HepG2 (cell line): Measurements from ENCODE around the gene GRIFIN. TPM values are rescaled to one million over a fixed set of nuclear protein-coding genes. Genes with fewer than 3 reads are reported as not detected.

Experiments
- ETV6 ChIP-seq: sonication (generic); formaldehyde crosslinking; conservative IDR thresholded peaks from 2 replicates; pipeline ENCODE4 v1.4.0; 2020; ENCODE audit warnings: missing genetic modification reagents
- FOXA3 ChIP-seq: IDR thresholded peaks from 2 replicates; pipeline ENCODE4 v1.6.1; 2016; ENCODE audit warnings: missing genetic modification reagents, missing compliant biosample characterization
- HES4 ChIP-seq: sonication (generic); formaldehyde crosslinking; IDR thresholded peaks from 2 replicates; pipeline ENCODE4 v1.9.0; 2021; ENCODE audit warnings: mild to moderate bottlenecking, missing genetic modification reagents, borderline replicate concordance
- MEIS1 ChIP-seq: sonication (generic); formaldehyde crosslinking; IDR thresholded peaks from 2 replicates; pipeline ENCODE4 v1.9.0; 2021; ENCODE audit warnings: mild to moderate bottlenecking, missing genetic modification reagents, moderate library complexity, borderline replicate concordance
- MTF2 ChIP-seq: sonication (generic); formaldehyde crosslinking; IDR thresholded peaks from 2 replicates; pipeline ENCODE4 v1.5.0; 2020; ENCODE audit warnings: missing genetic modification reagents, borderline replicate concordance
- NR2C2 ChIP-seq: sonication (generic); formaldehyde crosslinking; IDR thresholded peaks from 2 replicates; pipeline ENCODE4 v1.4.0; 2020; ENCODE audit warnings: missing genetic modification reagents, mild to moderate bottlenecking, moderate library complexity, borderline replicate concordance
- PAX8 ChIP-seq: sonication (generic); formaldehyde crosslinking; IDR thresholded peaks from 2 replicates; pipeline ENCODE4 v1.8.0; 2022; ENCODE audit warnings: mild to moderate bottlenecking, missing genetic modification reagents, borderline replicate concordance
- RAD21 ChIP-seq: fragments of 450-650 bp; formaldehyde crosslinking; IDR thresholded peaks from 2 replicates; pipeline ENCODE4 v1.5.0; 2020; ENCODE audit warnings: mild to moderate bottlenecking
- SNAPC2 ChIP-seq: sonication (generic); formaldehyde crosslinking; IDR thresholded peaks from 2 replicates; pipeline ENCODE4 v1.8.1; 2022; ENCODE audit warnings: mild to moderate bottlenecking, missing genetic modification reagents
- SOX6 ChIP-seq, 2 experiments: fragments of 450-650 bp in 1 of 2; sonication (generic) in 1 of 2; formaldehyde crosslinking in 1 of 2; IDR thresholded peaks; 2 replicates each; pipeline versions ENCODE4 v1.4.0 to v1.6.1; 2017 to 2020; ENCODE audit warnings: antibody characterized with exemption in 1 of 2, mild to moderate bottlenecking in 1 of 2, missing genetic modification reagents in 1 of 2
- SP140L ChIP-seq: sonication (generic); formaldehyde crosslinking; IDR thresholded peaks from 2 replicates; pipeline ENCODE4 v1.4.0; 2020; ENCODE audit warnings: missing genetic modification reagents, borderline replicate concordance
- SP2 ChIP-seq: sonication (generic); formaldehyde crosslinking; IDR thresholded peaks from 2 replicates; pipeline ENCODE4 v1.5.1; 2020; ENCODE audit warnings: mild to moderate bottlenecking, missing genetic modification reagents
- STAG1 ChIP-seq: sonication (generic); formaldehyde crosslinking; IDR thresholded peaks from 2 replicates; pipeline ENCODE4 v1.4.0; 2020; ENCODE audit warnings: missing genetic modification reagents
- STAT5B ChIP-seq: sonication (generic); formaldehyde crosslinking; IDR thresholded peaks from 2 replicates; pipeline ENCODE4 v1.4.0; 2020; ENCODE audit warnings: missing genetic modification reagents
- ZFP36 ChIP-seq: fragments of 150-350 bp; IDR thresholded peaks from 2 replicates; pipeline ENCODE4 v1.6.1; 2018; ENCODE audit warnings: borderline replicate concordance, low read length, low read depth; ENCODE audit not compliant: partially characterized antibody
- ZFP37 ChIP-seq: sonication (generic); formaldehyde crosslinking; IDR thresholded peaks from 2 replicates; pipeline ENCODE4 v1.4.0; 2020; ENCODE audit warnings: missing genetic modification reagents, borderline replicate concordance
- ZFP62 ChIP-seq: sonication (generic); formaldehyde crosslinking; IDR thresholded peaks from 2 replicates; pipeline ENCODE4 v1.4.0; 2020; ENCODE audit warnings: missing genetic modification reagents
- ZNF10 ChIP-seq: sonication (generic); formaldehyde crosslinking; IDR thresholded peaks from 2 replicates; pipeline ENCODE4 v1.4.0; 2020; ENCODE audit warnings: mild to moderate bottlenecking, low read depth, missing genetic modification reagents, borderline replicate concordance
- ZNF235 ChIP-seq: sonication (generic); formaldehyde crosslinking; IDR thresholded peaks from 2 replicates; pipeline ENCODE4 v1.8.1; 2023; ENCODE audit warnings: mild to moderate bottlenecking, missing genetic modification reagents, borderline replicate concordance
- polyA plus RNA-seq, 8 experiments: library from polyadenylated mRNA; depleted of rRNA in 3 of 8; stranded (reverse) in 7 of 8; unstranded in 1 of 8; fragments of >200 nt; fragmentation: Illumina TruSeq in 4 of 8; extraction: Trizol in 4 of 8; gene quantifications; 2 replicates each; pipeline versions ENCODE4 v1.2.1 to v1.2.3, GENCODE V29; 2011 to 2016; ENCODE audit warnings: low read depth in 4 of 8, missing spikeins in 1 of 8, mixed read lengths in 1 of 8; ENCODE audit not compliant: insufficient read depth in 1 of 8
- total RNA-seq, 5 experiments: library from RNA; depleted of rRNA; stranded (reverse); fragments of >200 nt; fragmentation: Illumina TruSeq; extraction: Trizol; gene quantifications; 2 replicates each; pipeline ENCODE4 v1.2.3, GENCODE V29; 2016; ENCODE audit warnings: low read depth in 1 of 5
- TF ChIP-seq, protein P1 (sequence below): sonication (generic); formaldehyde crosslinking; IDR thresholded peaks from 2 replicates; pipeline ENCODE4; 2020; ENCODE audit warnings: missing genetic modification reagents, mild to moderate bottlenecking, borderline replicate concordance
- TF ChIP-seq, protein P2 (sequence below): sonication (generic); formaldehyde crosslinking; IDR thresholded peaks from 2 replicates; pipeline ENCODE4 v1.4.0; 2020; ENCODE audit warnings: mild to moderate bottlenecking, missing genetic modification reagents, borderline replicate concordance
- TF ChIP-seq, protein P3 (sequence below): sonication (generic); formaldehyde crosslinking; IDR thresholded peaks from 2 replicates; pipeline ENCODE4 v1.5.0; 2020; ENCODE audit warnings: mild to moderate bottlenecking, missing genetic modification reagents

GRIFIN gene
- total and polyA plus RNA-seq, 2 of the 13 experiments (the other 11 are each of a cell fraction or from before 2014, with no cell fraction given) = not detected

- TF ChIP-seq MEIS1 (CRISPR knock-in tag) (peak; percentile 39; the same call in 1 of the 2 replicates), STAG1 (CRISPR knock-in tag) (peak; percentile 96), HES4 (0 out of 2 replicates have a peak, but pooled peaks have one; percentile 25), PAX8 (CRISPR knock-in tag) (0 out of 2 replicates have a peak, but pooled peaks have one; percentile 36), ZNF10 (CRISPR knock-in tag) (no peak), ZNF235 (CRISPR knock-in tag) (no peak), SOX6 (IDR thresholded peaks at IDR 0.05) (no peak), SOX6 (CRISPR knock-in tag; IDR thresholded peaks at IDR 0.05) (no peak; the same call in 1 of the 2 replicates), ZFP37 (peak; percentile 87; the same call in 1 of the 2 replicates), FOXA3 (CRISPR knock-in tag) (no peak), SP2 (CRISPR knock-in tag) (no peak), SP140L (CRISPR knock-in tag) (no peak), ZFP36 (no peak), SNAPC2 (CRISPR knock-in tag) (no peak), ZFP62 (CRISPR knock-in tag) (no peak), NR2C2 (CRISPR knock-in tag) (no peak; the same call in 1 of the 2 replicates), ETV6 (no peak), STAT5B (CRISPR knock-in tag) (no peak), MTF2 (CRISPR knock-in tag) (no peak), RAD21 (CRISPR knock-in tag) (peak; percentile 96)
- TF ChIP-seq, protein P1, sequence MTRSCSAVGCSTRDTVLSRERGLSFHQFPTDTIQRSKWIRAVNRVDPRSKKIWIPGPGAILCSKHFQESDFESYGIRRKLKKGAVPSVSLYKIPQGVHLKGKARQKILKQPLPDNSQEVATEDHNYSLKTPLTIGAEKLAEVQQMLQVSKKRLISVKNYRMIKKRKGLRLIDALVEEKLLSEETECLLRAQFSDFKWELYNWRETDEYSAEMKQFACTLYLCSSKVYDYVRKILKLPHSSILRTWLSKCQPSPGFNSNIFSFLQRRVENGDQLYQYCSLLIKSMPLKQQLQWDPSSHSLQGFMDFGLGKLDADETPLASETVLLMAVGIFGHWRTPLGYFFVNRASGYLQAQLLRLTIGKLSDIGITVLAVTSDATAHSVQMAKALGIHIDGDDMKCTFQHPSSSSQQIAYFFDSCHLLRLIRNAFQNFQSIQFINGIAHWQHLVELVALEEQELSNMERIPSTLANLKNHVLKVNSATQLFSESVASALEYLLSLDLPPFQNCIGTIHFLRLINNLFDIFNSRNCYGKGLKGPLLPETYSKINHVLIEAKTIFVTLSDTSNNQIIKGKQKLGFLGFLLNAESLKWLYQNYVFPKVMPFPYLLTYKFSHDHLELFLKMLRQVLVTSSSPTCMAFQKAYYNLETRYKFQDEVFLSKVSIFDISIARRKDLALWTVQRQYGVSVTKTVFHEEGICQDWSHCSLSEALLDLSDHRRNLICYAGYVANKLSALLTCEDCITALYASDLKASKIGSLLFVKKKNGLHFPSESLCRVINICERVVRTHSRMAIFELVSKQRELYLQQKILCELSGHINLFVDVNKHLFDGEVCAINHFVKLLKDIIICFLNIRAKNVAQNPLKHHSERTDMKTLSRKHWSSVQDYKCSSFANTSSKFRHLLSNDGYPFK = peak; percentile 63; the same call in 1 of the 2 replicates
- TF ChIP-seq, protein P2, sequence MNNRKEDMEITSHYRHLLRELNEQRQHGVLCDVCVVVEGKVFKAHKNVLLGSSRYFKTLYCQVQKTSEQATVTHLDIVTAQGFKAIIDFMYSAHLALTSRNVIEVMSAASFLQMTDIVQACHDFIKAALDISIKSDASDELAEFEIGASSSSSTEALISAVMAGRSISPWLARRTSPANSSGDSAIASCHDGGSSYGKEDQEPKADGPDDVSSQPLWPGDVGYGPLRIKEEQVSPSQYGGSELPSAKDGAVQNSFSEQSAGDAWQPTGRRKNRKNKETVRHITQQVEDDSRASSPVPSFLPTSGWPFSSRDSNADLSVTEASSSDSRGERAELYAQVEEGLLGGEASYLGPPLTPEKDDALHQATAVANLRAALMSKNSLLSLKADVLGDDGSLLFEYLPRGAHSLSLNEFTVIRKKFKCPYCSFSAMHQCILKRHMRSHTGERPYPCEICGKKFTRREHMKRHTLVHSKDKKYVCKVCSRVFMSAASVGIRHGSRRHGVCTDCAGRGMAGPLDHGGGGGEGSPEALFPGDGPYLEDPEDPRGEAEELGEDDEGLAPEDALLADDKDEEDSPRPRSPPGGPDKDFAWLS (CRISPR knock-in tag) = peak; percentile 87; the same call in 1 of the 2 replicates
- TF ChIP-seq, protein P3, sequence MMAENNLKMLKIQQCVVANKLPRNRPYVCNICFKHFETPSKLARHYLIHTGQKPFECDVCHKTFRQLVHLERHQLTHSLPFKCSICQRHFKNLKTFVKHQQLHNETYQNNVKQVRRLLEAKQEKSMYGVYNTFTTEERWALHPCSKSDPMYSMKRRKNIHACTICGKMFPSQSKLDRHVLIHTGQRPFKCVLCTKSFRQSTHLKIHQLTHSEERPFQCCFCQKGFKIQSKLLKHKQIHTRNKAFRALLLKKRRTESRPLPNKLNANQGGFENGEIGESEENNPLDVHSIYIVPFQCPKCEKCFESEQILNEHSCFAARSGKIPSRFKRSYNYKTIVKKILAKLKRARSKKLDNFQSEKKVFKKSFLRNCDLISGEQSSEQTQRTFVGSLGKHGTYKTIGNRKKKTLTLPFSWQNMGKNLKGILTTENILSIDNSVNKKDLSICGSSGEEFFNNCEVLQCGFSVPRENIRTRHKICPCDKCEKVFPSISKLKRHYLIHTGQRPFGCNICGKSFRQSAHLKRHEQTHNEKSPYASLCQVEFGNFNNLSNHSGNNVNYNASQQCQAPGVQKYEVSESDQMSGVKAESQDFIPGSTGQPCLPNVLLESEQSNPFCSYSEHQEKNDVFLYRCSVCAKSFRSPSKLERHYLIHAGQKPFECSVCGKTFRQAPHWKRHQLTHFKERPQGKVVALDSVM = 0 out of 2 replicates have a peak, but pooled peaks have one; percentile 21
Observed at GRCh38 chr7:2451171-2452073, 24.8 kb downstream of the GRIFIN start (continued).
